ENCODE measurements around the gene IL27RA.
A peak's percentile ranks its signal among the peaks of the same experiment; 100 is the strongest.

The IL27RA gene

DNA sequence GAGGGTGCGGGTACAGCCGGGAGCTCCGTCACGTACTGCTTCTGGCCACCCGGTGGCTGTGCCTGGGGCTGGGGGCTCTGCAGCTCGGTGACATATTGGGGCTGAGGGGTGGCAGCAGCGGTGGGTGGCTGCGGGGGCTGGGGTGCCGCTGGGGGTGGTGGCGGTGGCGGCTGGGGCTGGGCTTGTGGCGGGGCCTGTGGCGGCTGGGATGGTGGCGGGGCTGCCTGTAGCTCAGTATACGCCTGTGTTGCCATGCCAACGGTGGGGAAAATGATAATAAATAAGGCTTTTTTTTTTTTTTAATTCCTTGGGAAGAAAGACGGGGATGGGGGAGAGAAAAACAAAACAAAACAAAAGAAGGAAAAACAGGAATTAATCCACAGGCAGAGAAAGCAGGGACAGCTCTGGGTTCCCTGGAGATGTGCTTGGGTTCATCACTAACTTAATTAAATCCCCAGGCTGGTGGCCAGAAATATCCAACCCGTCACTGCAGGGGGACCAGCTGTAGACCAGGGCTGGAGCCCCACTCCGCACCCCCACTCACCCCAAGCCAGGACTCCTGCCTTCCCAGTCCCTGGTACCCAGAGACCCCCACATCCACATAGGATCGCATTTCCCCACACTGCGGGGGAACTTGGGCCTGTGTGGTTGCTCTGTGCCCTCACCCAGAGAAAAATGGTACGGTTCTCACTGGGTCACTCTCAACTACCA is 37.8 kb upstream of the IL27RA start:
- Histone ChIP-seq H3K9ac (ENCODE audit: low read depth, low read length) (no peak overlapping the region), H3K9me3 (ENCODE audit: insufficient read depth, low read length, severe bottlenecking) (peaks cover under 1% of the 10 kb centered on the region), H3K79me2 (ENCODE audit: insufficient read depth, low read length) (peaks cover 40% of the 10 kb centered on the region), H4K20me1 (ENCODE audit: insufficient read depth, low read length) (0 out of 2 replicates have a peak, but pooled peaks cover 5% of the 10 kb centered on the region), H3K4me1 (ENCODE audit: insufficient read depth, low read length) (no peaks in the 10 kb centered on the region), H3K36me3 (ENCODE audit: insufficient read depth, low read length) (peaks cover 56% of the 10 kb centered on the region), H3K4me3 (ENCODE audit: low read depth in 1 of 2, low read length in 2 of 2) (no peak overlapping the region), H3K27me3 (ENCODE audit: insufficient read depth, low read length, poor library complexity) (no peaks in the 10 kb centered on the region), H3K4me2 (ENCODE audit: insufficient read depth, low read length) (no peak overlapping the region), H3K27ac (ENCODE audit: low read length) (0 out of 2 replicates have a peak overlapping the region, but pooled peaks have one; percentile 33), H2AFZ (ENCODE audit: low read depth, low read length) (no peak overlapping the region)
- TF ChIP-seq EZH2 (IDR thresholded peaks at IDR 0.05; ENCODE audit: borderline replicate concordance, low read depth, low read length, severe bottlenecking): no peak
- TF ChIP-seq, protein P1, sequence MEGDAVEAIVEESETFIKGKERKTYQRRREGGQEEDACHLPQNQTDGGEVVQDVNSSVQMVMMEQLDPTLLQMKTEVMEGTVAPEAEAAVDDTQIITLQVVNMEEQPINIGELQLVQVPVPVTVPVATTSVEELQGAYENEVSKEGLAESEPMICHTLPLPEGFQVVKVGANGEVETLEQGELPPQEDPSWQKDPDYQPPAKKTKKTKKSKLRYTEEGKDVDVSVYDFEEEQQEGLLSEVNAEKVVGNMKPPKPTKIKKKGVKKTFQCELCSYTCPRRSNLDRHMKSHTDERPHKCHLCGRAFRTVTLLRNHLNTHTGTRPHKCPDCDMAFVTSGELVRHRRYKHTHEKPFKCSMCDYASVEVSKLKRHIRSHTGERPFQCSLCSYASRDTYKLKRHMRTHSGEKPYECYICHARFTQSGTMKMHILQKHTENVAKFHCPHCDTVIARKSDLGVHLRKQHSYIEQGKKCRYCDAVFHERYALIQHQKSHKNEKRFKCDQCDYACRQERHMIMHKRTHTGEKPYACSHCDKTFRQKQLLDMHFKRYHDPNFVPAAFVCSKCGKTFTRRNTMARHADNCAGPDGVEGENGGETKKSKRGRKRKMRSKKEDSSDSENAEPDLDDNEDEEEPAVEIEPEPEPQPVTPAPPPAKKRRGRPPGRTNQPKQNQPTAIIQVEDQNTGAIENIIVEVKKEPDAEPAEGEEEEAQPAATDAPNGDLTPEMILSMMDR (IDR thresholded peaks at IDR 0.05; ENCODE audit: borderline replicate concordance, extremely low read depth, low read length, poor library complexity, severe bottlenecking): no peak
- DNase-seq: no peak
- ATAC-seq (ENCODE audit: insufficient read depth, low read depth): no peak

DNA sequence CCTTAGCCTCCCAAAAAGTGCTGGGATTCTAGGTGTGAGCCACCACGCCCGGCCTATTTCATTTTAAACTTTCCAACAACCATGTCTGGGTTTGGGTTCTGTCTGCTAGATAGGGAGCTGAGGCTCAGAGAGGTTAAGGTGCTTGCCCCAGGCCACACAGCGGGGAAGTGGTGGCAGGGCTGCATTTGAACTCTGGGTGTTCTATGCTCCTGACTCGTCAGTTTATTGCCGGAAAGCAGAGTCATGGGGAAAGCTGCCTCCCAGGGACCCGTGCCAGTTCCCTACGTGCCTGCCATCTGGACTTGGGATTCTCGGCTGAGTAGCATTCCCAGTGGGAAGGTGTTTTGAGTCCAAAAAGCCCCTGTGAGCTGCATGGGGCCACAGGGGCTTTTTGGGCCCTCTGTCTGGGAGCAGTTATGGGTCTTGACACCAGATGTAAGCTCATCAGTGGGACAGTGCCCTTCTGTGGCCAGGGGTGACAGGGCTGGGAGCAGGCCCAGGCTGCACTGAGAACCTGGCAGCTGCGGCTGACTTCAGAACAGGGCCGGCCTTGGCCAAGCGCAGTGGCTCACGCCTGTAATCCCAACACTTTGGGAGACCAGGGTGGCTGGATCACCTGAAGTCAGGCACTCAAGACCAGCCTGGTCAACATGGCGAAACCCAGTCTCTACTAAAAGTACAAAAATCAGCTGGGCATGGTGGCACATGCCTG is 36.4 kb upstream of the IL27RA start:
- no peak overlapping the region for H3K27ac ChIP-seq (ENCODE audit: low read length)
- H3K4me3 ChIP-seq (ENCODE audit: low read depth in 1 of 2, low read length in 2 of 2): no peak overlapping the region
- no peaks in the 10 kb centered on the region for H3K4me1 ChIP-seq (ENCODE audit: insufficient read depth, low read length)
- H3K9me3 ChIP-seq (ENCODE audit: insufficient read depth, low read length, severe bottlenecking): peaks cover 8% of the 10 kb centered on the region
- TF ChIP-seq, protein P1 (IDR thresholded peaks at IDR 0.05; ENCODE audit: borderline replicate concordance, extremely low read depth, low read length, poor library complexity, severe bottlenecking): no peak
- TF ChIP-seq EZH2 (IDR thresholded peaks at IDR 0.05; ENCODE audit: borderline replicate concordance, low read depth, low read length, severe bottlenecking): no peak
- no peak overlapping the region for H2AFZ ChIP-seq (ENCODE audit: low read depth, low read length)
- no peak overlapping the region for H3K4me2 ChIP-seq (ENCODE audit: insufficient read depth, low read length)
- ATAC-seq (ENCODE audit: insufficient read depth, low read depth) (no peak), DNase-seq (no peak)
- H3K9ac ChIP-seq (ENCODE audit: low read depth, low read length): no peak overlapping the region
- no peaks in the 10 kb centered on the region for H3K27me3 ChIP-seq (ENCODE audit: insufficient read depth, low read length, poor library complexity)
- peaks cover 60% of the 10 kb centered on the region for H3K36me3 ChIP-seq (ENCODE audit: insufficient read depth, low read length)
- H4K20me1 ChIP-seq (ENCODE audit: insufficient read depth, low read length): 0 out of 2 replicates have a peak, but pooled peaks cover 5% of the 10 kb centered on the region
- H3K79me2 ChIP-seq (ENCODE audit: insufficient read depth, low read length): peaks cover 54% of the 10 kb centered on the region

DNA sequence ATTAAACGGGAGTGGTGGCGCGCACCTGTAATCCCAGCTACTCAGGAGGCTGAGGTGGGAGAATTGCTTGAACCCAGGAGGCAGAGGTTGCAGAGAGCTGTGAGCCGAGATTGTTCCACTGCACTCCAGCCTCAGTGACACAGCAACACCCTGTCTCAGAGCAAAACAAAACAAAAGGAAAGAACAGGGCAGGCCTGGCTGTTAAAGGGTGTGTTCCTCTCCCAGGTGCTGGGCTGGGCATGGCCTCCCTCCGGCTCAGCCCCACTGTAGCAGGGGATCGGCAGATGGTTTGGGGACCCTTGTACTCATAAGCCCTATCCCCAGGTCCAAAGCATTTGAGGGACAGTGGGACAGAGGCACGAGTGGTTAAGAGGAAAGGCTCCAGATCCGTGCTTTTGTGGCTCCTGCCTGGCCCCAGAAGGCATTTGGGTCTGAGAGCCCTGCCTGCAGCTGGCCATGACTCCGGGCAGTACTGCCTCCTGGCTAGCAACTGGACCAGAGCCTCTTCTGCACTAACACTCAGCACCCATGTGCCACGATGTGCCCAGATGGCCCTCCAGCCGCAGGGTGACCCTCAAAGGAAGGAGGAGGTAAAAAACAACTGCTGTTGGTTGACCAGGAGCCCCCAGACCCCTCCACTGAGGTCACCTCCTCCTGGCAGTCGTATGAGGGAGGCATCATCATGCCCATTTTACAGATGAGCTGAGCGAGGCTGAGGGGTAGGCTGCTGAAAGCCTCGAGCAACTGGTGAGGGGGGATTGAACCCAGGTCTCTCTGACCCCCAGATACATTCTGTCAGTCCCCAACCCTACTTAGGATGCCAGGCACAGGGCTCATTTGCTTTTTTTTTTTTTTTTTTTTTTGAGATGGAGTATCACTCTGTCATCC is 35.4 kb upstream of the IL27RA start:
- H3K27ac ChIP-seq (ENCODE audit: low read length): 0 out of 2 replicates have a peak overlapping the region, but pooled peaks have one; percentile 43
- H3K27me3 ChIP-seq (ENCODE audit: insufficient read depth, low read length, poor library complexity): no peaks in the 10 kb centered on the region
- H3K9me3 ChIP-seq (ENCODE audit: insufficient read depth, low read length, severe bottlenecking): peaks cover 8% of the 10 kb centered on the region
- H3K4me2 ChIP-seq (ENCODE audit: insufficient read depth, low read length): no peak overlapping the region
- H4K20me1 ChIP-seq (ENCODE audit: insufficient read depth, low read length): 0 out of 2 replicates have a peak, but pooled peaks cover 5% of the 10 kb centered on the region
- H2AFZ ChIP-seq (ENCODE audit: low read depth, low read length): no peak overlapping the region
- peaks cover 4% of the 10 kb centered on the region for H3K4me1 ChIP-seq (ENCODE audit: insufficient read depth, low read length)
- ATAC-seq (ENCODE audit: insufficient read depth, low read depth) (no peak), DNase-seq (no peak)
- TF ChIP-seq, protein P1 (IDR thresholded peaks at IDR 0.05; ENCODE audit: borderline replicate concordance, extremely low read depth, low read length, poor library complexity, severe bottlenecking): no peak
- no peak for TF ChIP-seq EZH2 (IDR thresholded peaks at IDR 0.05; ENCODE audit: borderline replicate concordance, low read depth, low read length, severe bottlenecking)
- no peak overlapping the region for H3K4me3 ChIP-seq (ENCODE audit: low read depth in 1 of 2, low read length in 2 of 2)
- peaks cover 59% of the 10 kb centered on the region for H3K36me3 ChIP-seq (ENCODE audit: insufficient read depth, low read length)
- no peak overlapping the region for H3K9ac ChIP-seq (ENCODE audit: low read depth, low read length)
- peaks cover 63% of the 10 kb centered on the region for H3K79me2 ChIP-seq (ENCODE audit: insufficient read depth, low read length)

All from DND-41 (cell line).